Fibroblast of villous mesenchyme (primary cell): Measurements from ENCODE around the gene PTPRM. TPM values are rescaled to one million over a fixed set of nuclear protein-coding genes. Genes with fewer than 3 reads are reported as not detected.

Experiments
- DNase-seq: peaks from one replicate; pipeline ENCODE4 v3.0.0-alpha.2; 2010; ENCODE audit warnings: low read depth
- H3K4me3 ChIP-seq: 2 replicates; pipeline ENCODE4 v1.5.1; 2011; ENCODE audit warnings: low read depth, mild to moderate bottlenecking, low read length
- total RNA-seq: library from RNA; depleted of rRNA; stranded (reverse); fragments of >200 nt; gene quantifications from 2 replicates; pipeline ENCODE4 v1.2.3, GENCODE V29; 2012
- TF ChIP-seq, protein P1 (sequence below): IDR thresholded peaks from 2 replicates; pipeline ENCODE4 v1.5.1; 2012; ENCODE audit warnings: low read depth, mild to moderate bottlenecking, low read length; ENCODE audit not compliant: insufficient read depth

PTPRM gene
- total RNA-seq, 1 donor, result 56.1 TPM

DNA sequence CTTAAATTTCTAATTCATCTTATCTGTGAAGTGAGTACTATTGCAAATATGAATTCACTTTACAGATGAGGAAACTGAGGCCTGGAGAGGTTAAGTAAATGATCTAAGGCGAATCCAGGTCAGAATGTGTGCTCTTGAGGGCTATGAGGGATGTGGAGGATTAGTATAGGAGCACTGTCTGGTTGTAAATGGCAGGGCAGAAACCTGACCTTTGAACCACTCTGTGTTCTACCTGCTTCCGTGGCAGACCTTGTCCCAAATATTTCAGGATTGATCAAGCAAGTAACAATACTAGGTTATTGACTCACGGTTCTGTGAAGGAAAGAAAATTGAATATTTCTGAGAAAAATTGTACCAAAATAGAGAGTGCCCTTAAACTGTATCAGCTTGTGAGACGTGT is 74.7 kb downstream of the PTPRM start:
- no peak overlapping the region for H3K4me3 ChIP-seq
- no peak for DNase-seq
- TF ChIP-seq, protein P1, sequence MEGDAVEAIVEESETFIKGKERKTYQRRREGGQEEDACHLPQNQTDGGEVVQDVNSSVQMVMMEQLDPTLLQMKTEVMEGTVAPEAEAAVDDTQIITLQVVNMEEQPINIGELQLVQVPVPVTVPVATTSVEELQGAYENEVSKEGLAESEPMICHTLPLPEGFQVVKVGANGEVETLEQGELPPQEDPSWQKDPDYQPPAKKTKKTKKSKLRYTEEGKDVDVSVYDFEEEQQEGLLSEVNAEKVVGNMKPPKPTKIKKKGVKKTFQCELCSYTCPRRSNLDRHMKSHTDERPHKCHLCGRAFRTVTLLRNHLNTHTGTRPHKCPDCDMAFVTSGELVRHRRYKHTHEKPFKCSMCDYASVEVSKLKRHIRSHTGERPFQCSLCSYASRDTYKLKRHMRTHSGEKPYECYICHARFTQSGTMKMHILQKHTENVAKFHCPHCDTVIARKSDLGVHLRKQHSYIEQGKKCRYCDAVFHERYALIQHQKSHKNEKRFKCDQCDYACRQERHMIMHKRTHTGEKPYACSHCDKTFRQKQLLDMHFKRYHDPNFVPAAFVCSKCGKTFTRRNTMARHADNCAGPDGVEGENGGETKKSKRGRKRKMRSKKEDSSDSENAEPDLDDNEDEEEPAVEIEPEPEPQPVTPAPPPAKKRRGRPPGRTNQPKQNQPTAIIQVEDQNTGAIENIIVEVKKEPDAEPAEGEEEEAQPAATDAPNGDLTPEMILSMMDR, result no peak

DNA sequence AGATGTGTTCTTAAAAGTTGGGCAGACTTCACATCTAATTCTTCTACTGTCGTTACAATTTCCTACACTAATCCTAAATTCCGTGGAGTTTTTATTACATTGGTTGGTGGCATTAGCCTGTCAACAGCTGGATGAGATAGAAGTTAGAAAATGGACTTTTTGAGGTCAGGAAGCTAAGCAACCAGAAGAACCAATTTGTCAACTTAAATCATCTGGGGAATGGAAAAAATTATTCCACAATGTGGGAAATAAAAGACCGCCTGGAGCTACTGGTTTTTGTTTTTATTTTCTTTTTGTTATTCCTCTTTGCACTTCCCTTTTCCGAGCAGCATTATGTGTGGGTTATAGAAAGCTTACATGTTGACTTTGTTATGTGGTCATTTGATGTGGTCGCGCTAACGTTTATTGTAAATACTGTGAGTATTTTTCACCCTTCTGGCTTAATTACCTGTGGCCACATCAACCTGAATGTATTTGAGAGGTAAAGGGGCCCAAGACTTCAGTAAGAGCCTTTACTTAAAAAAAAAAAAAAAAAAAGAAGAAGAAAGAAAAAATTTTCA is 75.3 kb downstream of the PTPRM start:
- DNase-seq, result no peak
- TF ChIP-seq, protein P1, result no peak
- no peak overlapping the region for H3K4me3 ChIP-seq

DNA sequence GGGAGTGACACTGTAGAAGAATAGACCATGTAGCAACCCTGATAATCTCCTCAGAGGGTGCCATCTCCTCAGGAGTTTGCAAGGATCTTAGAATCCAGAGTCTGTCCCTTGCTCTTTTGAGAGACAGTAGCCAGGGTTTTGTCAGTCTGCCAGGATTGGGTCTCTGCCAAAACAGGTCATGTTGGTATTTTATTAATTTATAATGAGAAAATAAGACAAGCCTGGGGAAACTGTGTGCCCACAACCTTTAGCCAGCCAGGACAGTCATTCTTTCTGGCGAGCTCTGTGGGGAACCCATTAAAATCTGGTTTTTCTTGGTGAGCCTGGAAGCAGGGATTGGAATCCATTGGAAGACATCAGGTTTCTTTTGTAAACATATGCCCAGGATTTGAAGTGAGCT is 78.6 kb downstream of the PTPRM start:
- TF ChIP-seq, protein P1, result no peak
- H3K4me3 ChIP-seq, result no peak overlapping the region
- DNase-seq, result no peak

DNA sequence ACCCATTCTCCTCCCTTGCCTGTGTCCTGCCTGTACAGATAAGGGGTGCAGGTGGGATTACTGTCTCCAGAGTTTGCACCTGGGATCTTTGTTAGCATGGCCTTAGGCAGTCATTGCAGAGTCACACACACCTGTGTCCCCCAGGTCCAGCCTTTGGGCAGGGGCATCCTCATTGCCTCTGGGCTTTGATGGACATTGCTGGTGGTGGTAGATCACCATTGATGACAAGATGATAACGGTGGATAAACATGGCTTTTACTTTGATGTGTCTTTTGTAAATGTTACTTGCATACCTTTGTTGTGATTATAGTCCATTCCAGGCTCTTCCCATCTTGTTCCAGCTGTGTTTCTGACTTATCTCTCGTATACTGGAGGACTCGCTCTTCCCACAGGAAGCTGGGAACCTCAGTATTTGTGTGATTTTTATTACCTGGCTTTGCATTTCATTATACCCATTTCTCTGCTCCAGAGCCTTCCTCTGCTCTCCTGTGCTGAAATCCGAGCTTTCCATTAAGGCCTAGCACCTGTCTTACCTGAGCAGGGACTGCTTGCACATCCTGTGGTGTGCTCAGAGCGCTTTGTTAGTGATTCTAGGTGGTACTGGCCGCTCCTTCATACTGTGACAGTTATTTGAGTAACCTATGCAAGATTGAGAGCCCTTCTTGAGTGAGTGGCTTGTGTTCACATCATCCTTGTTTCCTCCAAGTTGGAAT is 79.2 kb downstream of the PTPRM start:
- TF ChIP-seq, protein P1, result no peak
- no peak overlapping the region for H3K4me3 ChIP-seq
- no peak for DNase-seq

DNA sequence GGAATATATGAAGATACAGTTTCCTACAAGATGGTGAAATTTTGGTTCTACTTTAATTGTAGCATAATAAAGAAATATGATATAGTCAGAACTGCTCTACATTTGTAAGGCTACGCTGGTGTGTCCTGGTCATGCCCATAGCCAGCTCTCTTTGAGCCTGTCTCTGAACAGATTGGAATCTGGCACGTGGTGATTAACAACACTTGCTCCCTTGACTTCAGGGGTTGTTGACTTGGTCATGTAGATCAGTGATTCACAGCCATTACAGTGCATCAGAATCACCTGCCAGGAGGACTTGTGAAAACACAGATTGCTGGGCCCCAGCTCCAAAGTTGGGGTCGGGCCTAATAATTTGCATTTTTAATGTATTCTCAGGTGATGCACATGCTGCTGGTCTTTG is 80.4 kb downstream of the PTPRM start:
- DNase-seq, result no peak
- TF ChIP-seq, protein P1, result no peak
- H3K4me3 ChIP-seq, result no peak overlapping the region

DNA sequence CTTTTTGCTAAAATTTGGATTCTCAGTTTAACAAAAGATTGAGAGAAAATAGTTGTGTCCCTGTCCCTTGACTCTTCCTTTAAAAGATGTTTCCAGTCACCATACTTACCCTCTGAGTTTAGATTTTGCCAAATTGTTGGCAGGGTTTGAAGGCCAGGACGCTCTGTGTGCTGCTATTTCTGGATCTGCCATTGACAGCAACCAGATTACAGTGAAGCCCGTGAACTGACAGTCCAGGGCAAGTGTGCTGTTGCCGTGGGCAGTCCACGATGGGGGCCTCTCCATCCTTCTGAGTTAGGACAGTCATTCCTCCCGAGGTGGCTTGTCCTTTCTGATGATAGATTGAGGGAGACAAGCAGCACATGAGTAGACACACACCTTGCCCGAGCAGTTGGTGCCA is 89.9 kb downstream of the PTPRM start:
- no peak overlapping the region for H3K4me3 ChIP-seq
- DNase-seq, result no peak
- TF ChIP-seq, protein P1, result no peak

DNA sequence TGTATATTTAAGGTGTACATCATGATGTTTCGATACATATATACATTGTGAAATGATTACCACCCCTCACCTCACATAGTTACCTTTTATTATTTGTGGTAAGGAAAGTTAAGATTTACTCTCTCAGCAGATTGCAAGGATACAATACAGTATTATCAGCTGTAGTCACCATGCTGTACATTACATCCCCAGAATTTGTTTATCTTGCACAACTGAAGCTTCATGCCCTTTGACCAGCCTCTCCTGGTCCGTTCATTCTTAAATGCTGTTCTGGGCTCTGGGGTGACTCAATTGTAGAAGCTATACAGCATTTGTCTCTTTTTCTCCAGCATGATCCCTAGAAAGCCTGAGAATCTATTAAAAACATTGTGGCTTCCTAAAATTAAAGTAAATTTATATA is 90.8 kb downstream of the PTPRM start:
- no peak for DNase-seq
- H3K4me3 ChIP-seq, result no peak overlapping the region
- TF ChIP-seq, protein P1, result no peak
